Measurements from ENCODE around the gene FAM222B. TPM values are rescaled to one million over a fixed set of nuclear protein-coding genes. Genes with fewer than 3 reads are reported as not detected.

Gene FAM222B
- total and polyA plus RNA-seq, 2 of the 4 experiments (the other 2 are of a cell fraction), result 2.5 to 10.8 TPM

- peak overlapping the region; percentile 65 for H3K4me3 ChIP-seq (ENCODE audit: insufficient read depth, low read depth, low read length)
- peak overlapping the region; percentile 97 for H3K56ac ChIP-seq (ENCODE audit: extremely low read depth, insufficient read depth, low read length)
- intact Hi-C loops (cut with micrococcal nuclease) (loop anchor here (2.0 kb wide), 1 partner anchor 66 kb away; the partner anchor contains the start of gene BLTP2), in situ Hi-C loops (cut with MboI; ENCODE audit: low sequenced_read_pairs) (no loop called here), dilution Hi-C loops (cut with HindIII; ENCODE audit: low sequenced_read_pairs, unreplicated experiment) (no loop called here)
- peaks cover 18% of the 10 kb centered on the region; the same call in 1 of the 2 replicates for H4K20me1 ChIP-seq (ENCODE audit: insufficient read depth, low read length)
- 1% methylated on average over 38 of the region's 74 CpGs; no CpG with 5 or more reads in 1 of the 2 experiments for WGBS, 2 experiments (ENCODE audit: extremely low coverage in 2 of 2, insufficient read length in 1 of 2)
- H3K27ac ChIP-seq (ENCODE audit: insufficient read depth, low read length), result peak overlapping the region; percentile 97
- H3K18ac ChIP-seq (ENCODE audit: low read depth, low read length), result peak overlapping the region; percentile 81
- no peak overlapping the region for H2BK15ac ChIP-seq (ENCODE audit: low read depth, low read length)
- peaks cover 35% of the 10 kb centered on the region for H3K36me3 ChIP-seq (ENCODE audit: control insufficient read depth, insufficient read depth, low read length)
- DNase-seq, result peak; percentile 85
- no TSS peak for BruUV-seq (replicated peaks)
- POLR2A ChIA-PET (ENCODE audit: unreplicated experiment), result interaction anchor here (0.6 to 1.5 kb wide), 5 partner anchors 8 to 43 kb away, joined by 3 to 6 read pairs (median 3); partner anchors contain the start of gene RPL23A
- H2BK120ac ChIP-seq (ENCODE audit: low read depth, low read length), result peak overlapping the region; percentile 36
- no peaks in the 10 kb centered on the region for H3K27me3 ChIP-seq (ENCODE audit: control insufficient read depth, insufficient read depth, low read length)
- H2BK20ac ChIP-seq (ENCODE audit: low read depth, low read length), result no peak overlapping the region
- H2AFZ ChIP-seq (replicated peaks; ENCODE audit: low read length, poor library complexity), result peak overlapping the region; percentile 90
- H2AK5ac ChIP-seq (ENCODE audit: low read depth, low read length), result peak overlapping the region; percentile 98
- H3K23ac ChIP-seq (ENCODE audit: low read depth, low read length), result peak overlapping the region; percentile 87
- peaks cover 24% of the 10 kb centered on the region for H3K9me1 ChIP-seq (ENCODE audit: insufficient read depth, low read length)
- no peaks in the 10 kb centered on the region for H3K9me3 ChIP-seq (ENCODE audit: control insufficient read depth, insufficient read depth, low read length)
- peak overlapping the region; percentile 93 for H2AK9ac ChIP-seq (replicated peaks; ENCODE audit: low read depth, low read length, poor library complexity)
- CTCF ChIA-PET, result interaction anchor here (0.6 to 1.7 kb wide), 2 partner anchors 16 to 39 kb away, joined by 3 to 9 read pairs; partner anchors contain the start of gene TLCD1
- H3K9ac ChIP-seq (ENCODE audit: low read depth, low read length), result peak overlapping the region; percentile 89
- H4K8ac ChIP-seq (ENCODE audit: low read depth in 2 of 2, low read length in 2 of 2), result peak overlapping the region; percentile 82 to 87
- peak overlapping the region; percentile 97 for H3K4me2 ChIP-seq (ENCODE audit: low read depth, low read length)
- peaks cover 12% of the 10 kb centered on the region for H3K4me1 ChIP-seq (ENCODE audit: control insufficient read depth, insufficient read depth, low read length)
- H2BK5ac ChIP-seq (ENCODE audit: low read depth, low read length, poor library complexity, severe bottlenecking), result peak overlapping the region; percentile 86
- H3K4ac ChIP-seq (ENCODE audit: low read depth, low read length), result peak overlapping the region; percentile 93
- H4K5ac ChIP-seq (ENCODE audit: low read depth, low read length), result peak overlapping the region; percentile 83
- ATAC-seq (ENCODE audit: low read depth), result peak; percentile 95
- H4K91ac ChIP-seq (ENCODE audit: insufficient read depth, low read depth, low read length), result peak overlapping the region; percentile 91
- H3K79me1 ChIP-seq (ENCODE audit: low read depth in 1 of 2, low read length in 2 of 2), result peaks cover 6 to 46% of the 10 kb centered on the region in 2 experiments; a peak in 3 of 4 replicates
- TF ChIP-seq MXI1 (IDR thresholded peaks at IDR 0.05; ENCODE audit: borderline replicate concordance, low read depth, low read length) (peak; percentile 85), CTCF (conservative IDR thresholded peaks at IDR 0.05; ENCODE audit: low read depth, low read length) (no peak), MAZ (IDR thresholded peaks at IDR 0.05; ENCODE audit: borderline replicate concordance, low read depth, low read length) (peak; percentile 8; the same call in 1 of the 2 replicates), RFX5 (IDR thresholded peaks at IDR 0.05; ENCODE audit: low read depth, low read length) (no peak), POLR2A (IDR thresholded peaks at IDR 0.05; ENCODE audit: low read depth, low read length) (peak; percentile 84)
- peak overlapping the region; percentile 95 for H3K14ac ChIP-seq (replicated peaks; ENCODE audit: low read depth, low read length)
Observed at GRCh38 chr17:28710861-28711722, 131.5 kb downstream of the FAM222B start.

Data from IMR-90 (cell line).